Measurements from ENCODE around the gene WIPF1.

The WIPF1 gene

DNA sequence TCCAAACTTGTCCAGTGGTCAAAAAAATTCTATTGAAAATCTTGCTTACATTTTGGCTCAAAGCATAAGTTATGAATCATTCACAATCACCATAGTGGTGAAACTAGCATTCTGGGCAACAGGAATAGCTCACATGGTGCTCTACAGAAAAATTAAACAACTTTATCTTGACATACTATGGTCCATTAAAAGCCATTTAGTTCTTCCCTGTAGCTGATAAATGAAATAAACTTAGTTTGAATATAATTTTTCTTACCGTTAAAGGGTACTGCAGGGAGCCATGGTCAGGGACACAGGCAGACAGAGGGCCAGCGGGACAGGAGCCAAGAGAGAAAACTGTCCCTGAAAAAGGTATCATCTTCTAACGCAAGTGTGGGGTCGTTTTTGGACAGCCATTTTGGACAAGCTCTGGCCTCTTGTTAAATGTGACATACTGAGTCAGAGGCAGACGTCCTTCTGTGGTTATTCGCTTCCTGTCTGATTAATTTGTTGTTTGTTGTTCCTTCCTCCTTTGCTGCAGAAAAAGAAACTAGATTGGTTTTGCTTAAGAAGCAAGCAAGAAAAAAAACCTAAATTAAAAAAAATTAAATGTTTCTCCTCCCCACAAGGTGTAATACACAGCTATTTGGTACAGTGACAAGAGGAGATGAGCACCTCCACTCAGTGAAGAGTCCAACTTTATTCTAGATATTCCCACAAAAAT lies at the start of gene WIPF1:
TSS of gene WIPF1 (minus strand) at position 460 of the 703 bp plus-strand sequence. CDS start 12,231 bp downstream, outside the sequence.
- peak; percentile 59 to 62 for ATAC-seq

GRCh38 chr2:174645296-174645695 lies 47.7 kb upstream of the WIPF1 start:
- no peak for ATAC-seq

DNA sequence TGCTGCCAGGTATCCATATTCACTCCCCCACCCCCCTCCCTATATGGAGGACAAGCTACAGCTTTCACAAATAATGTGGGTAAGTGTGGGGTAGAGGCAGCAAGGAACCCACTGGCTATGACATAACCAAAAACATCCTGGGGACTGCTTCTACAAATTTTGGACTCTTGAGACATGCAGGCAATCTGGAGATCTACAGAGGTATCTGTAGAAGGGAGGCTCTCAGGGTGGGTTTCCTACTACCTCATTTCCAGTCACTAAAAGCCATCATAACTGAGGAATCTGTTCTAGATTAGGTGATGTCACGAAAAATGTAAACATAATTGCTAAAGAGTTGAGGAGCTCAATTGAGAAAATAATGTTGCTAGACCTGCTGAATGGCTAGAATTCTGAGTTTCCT lies 46.8 kb upstream of the WIPF1 start:
- no peak for ATAC-seq

DNA sequence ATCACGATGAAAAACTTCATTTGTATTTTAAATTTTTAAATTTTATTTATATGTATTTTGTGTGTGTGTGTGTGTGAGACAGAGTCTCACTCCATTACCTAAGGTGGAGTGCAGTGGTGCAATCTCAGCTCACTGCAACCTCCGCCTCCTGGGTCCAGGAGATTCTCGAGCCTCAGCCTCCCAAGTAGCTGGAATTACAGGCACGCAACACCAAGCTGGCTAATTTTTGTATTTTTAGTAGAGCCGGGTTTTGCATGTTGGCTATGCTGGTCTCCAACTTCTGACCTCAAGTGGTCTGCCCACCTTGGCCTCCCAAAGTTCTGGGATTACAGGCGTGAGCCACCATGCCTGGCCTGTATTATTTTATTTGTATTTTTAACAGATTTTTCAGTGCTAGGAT lies 45.8 kb upstream of the WIPF1 start:
- no peak for ATAC-seq

GRCh38 chr2:174641168-174641567 lies 43.6 kb upstream of the WIPF1 start:
- no peak for ATAC-seq

GRCh38 chr2:174636987-174637386 lies 39.4 kb upstream of the WIPF1 start:
- no peak for ATAC-seq

DNA sequence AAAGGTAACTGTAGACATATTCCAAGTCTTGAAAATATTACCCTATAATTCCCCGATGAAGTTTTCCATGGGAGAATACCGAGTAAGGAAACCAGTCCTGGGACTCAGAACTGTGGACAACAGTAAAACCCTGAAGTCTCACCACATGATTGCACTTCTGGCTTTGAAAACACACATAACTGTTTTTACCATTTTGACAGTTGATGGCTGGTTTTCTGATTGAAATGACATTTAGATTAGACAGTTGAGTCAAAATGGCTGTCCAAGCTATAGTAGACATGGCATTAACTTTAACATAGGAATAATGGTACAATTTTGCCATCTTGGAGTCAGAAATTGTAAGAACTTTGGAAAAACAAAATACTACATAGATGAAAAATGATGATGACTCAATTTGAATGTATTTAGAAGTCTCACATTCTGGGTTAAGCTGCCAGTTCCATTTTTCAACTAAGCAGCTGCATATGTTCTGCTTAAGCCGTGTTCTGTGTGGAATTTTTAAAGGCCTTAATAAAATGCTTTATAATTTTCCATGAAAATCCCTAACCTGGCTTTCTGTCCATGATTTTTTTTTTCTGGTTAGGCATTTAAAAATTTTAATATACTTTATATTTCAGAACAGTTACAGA lies 38.3 kb upstream of the WIPF1 start:
- ATAC-seq: no peak

DNA sequence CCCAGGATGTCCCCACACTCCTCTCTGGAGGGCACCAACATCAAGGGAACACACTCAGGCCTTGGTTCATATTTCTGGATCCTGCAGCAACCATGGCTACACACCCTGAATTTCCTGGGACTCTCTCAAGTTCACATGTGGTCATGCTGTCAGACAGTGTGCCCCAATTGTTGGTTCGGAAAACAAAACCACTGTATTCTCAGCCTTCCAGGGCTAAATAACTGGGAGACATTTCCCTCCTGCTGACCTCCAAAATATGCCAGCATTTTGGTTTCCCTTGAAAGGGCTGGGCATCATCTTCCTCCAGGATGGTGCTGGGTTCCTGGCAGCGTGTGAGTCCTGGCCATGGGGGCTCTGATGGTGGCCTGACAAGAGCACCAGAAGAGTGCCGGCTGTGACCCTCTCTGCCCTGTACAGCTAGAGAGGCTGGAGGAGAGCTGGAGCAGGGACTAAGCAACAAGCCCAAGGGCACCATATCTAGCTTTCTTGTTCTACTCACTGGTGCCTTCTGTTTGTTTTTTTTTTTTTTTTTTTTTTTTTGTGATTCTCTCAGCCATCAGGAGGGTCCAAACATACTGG lies 37.5 kb upstream of the WIPF1 start:
- ATAC-seq: no peak

DNA sequence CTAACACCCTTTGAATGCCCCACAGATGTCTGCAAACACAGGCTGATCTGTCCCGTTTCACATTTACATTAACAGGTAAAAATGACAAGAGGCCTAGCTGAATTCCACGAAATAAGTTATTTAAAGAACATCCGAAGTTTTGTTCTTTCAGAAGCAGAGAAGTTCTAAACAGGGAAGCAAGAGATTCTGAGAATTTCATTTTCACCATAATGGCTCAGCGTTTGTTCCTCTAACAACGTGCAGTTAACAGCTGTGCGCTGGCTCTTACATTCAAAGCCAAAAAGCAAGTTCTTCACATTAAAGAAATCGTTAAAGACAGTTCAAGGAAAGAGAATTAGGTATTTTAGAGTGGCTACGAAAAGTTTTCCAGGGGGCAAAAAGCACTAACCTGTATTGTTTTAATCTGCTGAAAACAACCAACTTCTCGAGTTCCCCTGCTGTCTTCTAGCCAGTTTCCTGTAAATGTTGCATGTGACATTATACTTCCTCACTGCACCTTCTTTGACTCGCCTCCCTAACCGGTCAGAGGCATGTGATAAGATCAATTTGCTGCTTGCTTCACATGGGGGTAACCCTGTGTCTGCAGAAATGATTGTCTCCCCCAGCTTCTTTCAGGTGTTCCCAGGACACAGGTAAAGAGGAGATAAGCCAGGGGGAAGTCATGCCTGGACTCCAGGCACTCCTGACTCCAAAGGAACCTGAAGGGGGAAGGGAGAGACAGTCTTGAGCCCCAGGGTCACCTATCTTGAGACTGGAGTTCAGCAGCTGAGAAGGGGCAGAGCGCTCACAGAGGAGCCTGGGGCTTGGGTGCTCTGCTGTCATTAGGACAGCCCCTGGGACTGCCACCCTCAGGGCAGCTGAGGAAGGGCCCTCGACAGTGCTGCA lies 36.8 kb upstream of the WIPF1 start:
- peak; percentile 62 to 64 for ATAC-seq

- ATAC-seq: no peak
Observed at GRCh38 chr2:174633623-174633930, 36.0 kb upstream of the WIPF1 start.

DNA sequence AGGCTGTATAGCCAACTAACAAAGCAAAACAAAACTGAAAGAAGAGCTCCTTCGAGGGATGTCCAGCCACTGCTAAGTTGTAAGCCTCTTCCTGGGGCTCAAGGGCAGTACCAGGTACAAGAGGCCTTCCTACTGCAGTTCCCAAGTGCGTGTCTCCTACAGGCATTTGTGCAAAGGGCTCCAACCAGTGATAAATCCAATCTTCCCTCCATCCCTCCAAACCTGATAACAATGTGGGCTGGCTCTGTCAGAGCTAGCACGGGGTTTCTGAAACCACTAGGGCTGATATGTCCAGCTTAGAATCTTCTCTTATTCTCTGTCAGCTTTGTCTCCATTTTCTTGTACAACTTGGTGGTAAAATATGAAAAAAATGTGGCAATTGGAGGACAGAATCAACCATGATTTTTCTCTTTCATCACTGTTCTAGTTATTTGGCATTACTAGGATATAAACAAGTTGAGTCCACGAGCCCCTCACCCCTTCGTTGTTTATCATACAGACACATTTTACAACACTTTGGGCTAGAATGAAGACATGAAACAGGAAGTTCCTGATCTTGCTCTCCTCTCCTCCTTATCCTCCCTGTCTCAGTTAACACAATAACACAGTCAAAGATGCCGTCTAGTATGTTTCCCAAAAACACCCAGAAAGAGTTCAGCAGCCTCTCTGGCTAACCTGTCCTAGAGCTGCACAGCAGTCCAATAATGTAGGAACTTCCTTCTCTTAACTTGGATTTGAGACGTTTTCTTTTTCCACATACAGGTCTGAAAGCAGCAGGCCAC lies 35.4 kb upstream of the WIPF1 start:
- ATAC-seq: peak in 1 of 2 donors; percentile 18

DNA sequence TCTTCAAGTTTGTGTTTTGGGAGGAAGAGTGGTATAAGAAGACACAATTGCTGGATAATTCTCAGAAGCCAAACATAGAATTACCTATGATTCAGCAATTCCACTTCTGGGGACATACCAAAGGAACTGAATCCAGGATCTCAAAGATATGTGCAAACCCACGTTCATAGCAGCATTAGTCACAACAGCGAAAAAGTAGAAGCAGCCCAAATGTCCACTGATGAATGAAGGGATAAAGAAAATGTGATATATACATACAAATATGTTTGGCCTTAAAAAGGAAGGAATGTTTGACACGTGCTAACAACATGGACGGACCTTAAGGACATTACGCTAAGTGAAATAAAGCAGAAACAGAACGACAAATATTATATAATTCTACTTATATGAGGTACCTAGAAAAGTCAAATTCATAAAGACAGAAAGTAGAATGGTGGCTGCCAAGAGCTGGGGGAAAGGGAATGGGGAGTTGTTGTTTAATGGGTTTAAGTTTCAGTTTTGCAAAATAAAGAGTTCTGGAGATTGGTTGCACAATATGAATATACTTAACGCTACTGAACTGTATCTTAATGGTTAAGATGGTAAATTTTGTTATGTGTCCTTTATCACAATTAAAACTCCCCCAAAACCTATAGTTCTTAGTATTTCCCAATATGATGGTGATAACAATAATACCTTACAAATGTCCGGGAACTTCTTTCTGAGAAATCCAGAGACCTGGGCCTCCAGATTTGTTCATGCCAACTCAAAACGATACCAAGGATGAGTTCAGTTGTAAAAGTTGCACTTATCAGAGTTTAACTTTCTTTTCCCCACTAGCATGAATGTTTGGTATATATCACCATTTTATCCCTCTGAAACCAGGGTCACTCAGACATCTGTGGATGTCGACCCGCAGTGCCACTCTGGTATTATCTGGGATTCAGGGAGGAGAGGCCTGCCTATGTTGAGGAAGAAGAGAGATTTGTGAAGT lies 33.7 kb upstream of the WIPF1 start:
- peak in 1 of 2 donors; percentile 4 for ATAC-seq

DNA sequence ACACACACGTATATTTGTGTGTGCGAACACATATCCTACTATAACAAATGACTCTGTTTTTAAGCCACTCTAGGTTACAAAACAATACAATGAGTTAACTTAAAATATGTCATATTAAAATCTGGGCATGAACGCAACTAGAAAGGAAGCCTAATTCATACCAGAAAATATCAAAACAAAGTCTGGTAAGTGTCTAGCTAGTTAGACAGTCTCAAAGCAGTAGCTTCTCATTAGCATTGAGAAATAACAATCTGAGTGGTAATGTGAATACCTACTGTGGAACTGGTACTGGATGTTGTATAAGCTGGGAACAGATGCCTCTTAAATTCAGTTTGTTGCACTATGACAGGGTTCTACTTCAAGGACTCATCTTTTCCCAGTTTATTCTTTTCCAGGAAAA lies 32.5 kb upstream of the WIPF1 start:
- no peak for ATAC-seq

GRCh38 chr2:174629506-174629905 lies 31.9 kb upstream of the WIPF1 start:
- ATAC-seq: no peak

GRCh38 chr2:174628528-174629169 lies 31.0 kb upstream of the WIPF1 start:
- ATAC-seq: no peak

DNA sequence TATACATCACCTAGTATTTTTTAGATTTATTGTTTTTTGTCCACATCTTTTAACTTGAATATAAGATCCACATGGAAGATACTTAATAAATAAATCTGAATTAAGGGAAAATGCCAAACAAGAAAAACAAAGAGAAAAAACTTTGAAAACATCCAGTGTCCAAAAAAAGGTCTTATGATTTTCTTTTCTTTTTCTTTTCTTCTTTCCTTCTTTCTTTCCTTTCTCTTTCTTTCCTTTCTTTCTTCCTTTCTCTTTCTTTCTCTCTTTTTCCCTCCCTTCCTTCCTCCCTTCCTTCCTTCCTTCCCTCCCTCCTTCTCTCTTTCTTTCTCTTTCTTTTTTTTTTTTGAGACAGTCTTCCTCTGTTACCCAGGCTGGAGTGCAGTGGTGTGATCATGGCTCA lies 29.6 kb upstream of the WIPF1 start:
- no peak for ATAC-seq

- ATAC-seq: no peak
Observed at GRCh38 chr2:174624895-174625430, 27.4 kb upstream of the WIPF1 start.

DNA sequence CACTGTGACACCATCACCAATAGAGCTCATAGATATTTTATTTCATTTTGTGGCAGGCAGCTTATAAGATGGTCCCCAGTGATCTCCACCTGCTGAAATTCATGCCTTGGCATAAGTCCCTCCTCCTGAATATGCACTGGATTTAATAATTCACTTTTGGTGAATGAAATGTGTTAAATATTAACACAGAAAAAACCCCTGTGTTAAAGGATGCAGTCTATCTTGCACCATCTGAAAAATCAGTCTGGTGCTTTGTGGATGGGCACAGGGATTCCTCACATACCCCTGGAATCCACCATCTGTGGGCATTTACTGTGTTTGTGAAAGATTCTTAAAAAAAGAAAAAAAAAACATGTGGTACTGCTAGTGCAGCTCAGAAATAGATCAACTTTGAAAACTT lies 26.1 kb upstream of the WIPF1 start:
- no peak for ATAC-seq

- ATAC-seq: no peak
Observed at GRCh38 chr2:174623106-174623637, 25.6 kb upstream of the WIPF1 start.

DNA sequence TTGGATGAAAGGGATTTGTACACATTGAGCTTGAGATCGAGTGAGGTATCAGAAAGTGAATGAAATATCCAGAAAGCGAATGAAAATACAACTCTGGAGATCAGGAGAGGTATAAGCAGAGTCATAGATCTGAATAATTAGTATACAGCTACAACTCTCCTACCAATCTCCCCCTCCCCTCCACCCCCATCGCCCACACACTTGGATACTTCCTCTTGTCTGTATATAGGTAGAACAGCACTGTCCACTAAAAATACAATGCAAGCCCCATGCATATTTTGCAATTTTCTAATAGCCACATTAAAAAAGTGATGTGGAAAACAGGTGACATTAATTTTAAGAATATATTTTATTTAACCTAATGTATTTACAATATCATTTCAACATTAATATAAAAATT lies 23.7 kb upstream of the WIPF1 start:
- ATAC-seq: no peak

Data from activated CD4-positive, CD25-positive, alpha-beta regulatory T cell treated with anti-CD3 and anti-CD28 coated beads, Interleukin-2, amount 50 U/mL, for 24 hours (primary cell).